Transverse colon (tissue), 4 donors: ENCODE measurements around the gene RELL1. TPM values are rescaled to one million over a fixed set of nuclear protein-coding genes. Genes with fewer than 3 reads are reported as not detected.

Source experiments
- DNase-seq: peaks from one replicate; pipeline ENCODE4 v3.0.0-alpha.2; 2019
- H3K27ac ChIP-seq, 4 donors: fragments of 200-600 bp; sonication (generic); 2 replicates each; pipeline ENCODE4 v1.5.1; 2016 to 2018; ENCODE audit warnings: inconsistent platforms in 4 of 4
- H3K27me3 ChIP-seq: fragments of 200-600 bp; sonication (generic); 2 replicates; pipeline ENCODE4 v1.5.1; 2017; ENCODE audit warnings: inconsistent platforms
- H3K36me3 ChIP-seq, 4 donors: fragments of 200-600 bp; sonication (generic); 2 replicates each; pipeline ENCODE4 v1.5.1; 2017 to 2019; ENCODE audit warnings: inconsistent platforms in 4 of 4
- H3K4me1 ChIP-seq, 4 donors: fragments of 200-600 bp; sonication (generic); 2 replicates each; pipeline ENCODE4 v1.5.1; 2017 to 2020; ENCODE audit warnings: inconsistent platforms in 4 of 4
- H3K4me3 ChIP-seq, 4 donors: fragments of 200-600 bp; sonication (generic); 1 replicate in 1 of 4; 2 replicates in 3 of 4; pipeline versions ENCODE4 v1.5.1 to v1.6.1; 2017 to 2019; ENCODE audit warnings: inconsistent platforms in 4 of 4
- H3K9me3 ChIP-seq, 2 donors: fragments of 200-600 bp; sonication (generic); 2 replicates each; pipeline ENCODE4 v1.5.1; 2017 to 2019; ENCODE audit warnings: inconsistent platforms in 2 of 2
- CTCF ChIP-seq, 5 experiments: fragments of 200-600 bp in 3 of 5; fragments of 450-650 bp in 2 of 5; sonication (generic) in 3 of 5; IDR thresholded peaks; 1 replicate in 2 of 5; 2 replicates in 3 of 5; pipeline ENCODE4 v1.5.1; 2016 to 2017; ENCODE audit warnings: antibody characterized with exemption in 5 of 5, inconsistent platforms in 3 of 5, mild to moderate bottlenecking in 2 of 5, moderate library complexity in 1 of 5
- EP300 ChIP-seq: sonication (generic); formaldehyde crosslinking; IDR thresholded peaks from one replicate; pipeline ENCODE4 v1.6.1; 2017; ENCODE audit warnings: antibody characterized with exemption, low read depth
- POLR2A ChIP-seq: fragments of 450-650 bp; IDR thresholded peaks from one replicate; pipeline ENCODE4 v1.6.1; 2016; ENCODE audit warnings: antibody characterized with exemption, mild to moderate bottlenecking, moderate library complexity
- POLR2AphosphoS5 ChIP-seq, 3 donors: sonication (generic); formaldehyde crosslinking; IDR thresholded peaks; one replicate each; pipeline ENCODE4 v1.6.1; 2016; ENCODE audit warnings: antibody characterized with exemption in 3 of 3
- WGBS, 2 donors: methylation state at CpG; one replicate each; pipeline ENCODE4 v1.1.5; 2018; ENCODE audit warnings: low coverage in 1 of 2; 5-methylcytosine and 5-hydroxymethylcytosine counted together
- in situ Hi-C, 4 donors: fragments of 200-750 bp; cut with MboI; loops; one replicate each; pipeline versions ENCODE4 v1.15.0 to v1.15.1; 2017; ENCODE audit warnings: low sequenced_read_pairs in 3 of 4, low pct_ligation_motif_present in 1 of 4, low pct_unique_long_range_greater_than_20kb in 1 of 4
- intact Hi-C: fragments of 100-400 bp; cut with DNase I; formaldehyde crosslinking; loops from one replicate; pipeline ENCODE4 v1.15.1; 2023; ENCODE audit warnings: low total_unique reads
- total RNA-seq, 4 donors: library from RNA; depleted of rRNA; stranded (reverse); fragments of >200 nt; gene quantifications; one replicate each; pipeline ENCODE4 v1.1.0, GENCODE V29; 2016

RELL1 gene
- total RNA-seq, 4 donors from 2014 or later, result 9.2 to 192 (median 107) TPM

DNA sequence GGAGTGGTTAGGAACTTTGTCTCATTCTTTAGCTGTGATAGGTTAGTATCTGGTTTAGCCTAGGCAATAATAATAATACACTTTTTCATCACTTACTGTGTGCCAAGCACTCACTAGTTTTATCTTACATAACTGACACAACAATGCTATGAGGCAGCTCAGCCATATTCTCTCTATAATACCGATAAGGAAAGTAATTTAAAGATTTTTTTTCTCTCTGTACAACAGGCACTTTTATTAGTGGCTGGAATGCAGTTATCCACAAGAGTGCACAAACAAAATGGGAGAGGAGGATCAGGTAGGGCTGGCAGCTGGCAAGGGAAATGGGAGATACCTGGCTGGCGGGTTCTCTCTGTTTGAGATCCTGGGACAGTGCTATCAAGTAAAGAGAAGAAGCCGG is 7.6 kb downstream of the RELL1 start:
- H3K27ac ChIP-seq, result no peak overlapping the region
- no peaks in the 10 kb centered on the region for H3K27me3 ChIP-seq
- peaks cover 26 to 81% (median 59%) of the 10 kb centered on the region in 4 donors for H3K4me1 ChIP-seq
- H3K9me3 ChIP-seq, result no peaks in the 10 kb centered on the region
- H3K4me3 ChIP-seq, result no peak overlapping the region
- in situ Hi-C loops (no loop called here), intact Hi-C loops (no loop called here)
- H3K36me3 ChIP-seq, result no peaks in the 10 kb centered on the region
- TF ChIP-seq POLR2AphosphoS5 (IDR thresholded peaks at IDR 0.05) (no peak), EP300 (no peak), CTCF (IDR thresholded peaks at IDR 0.05) (no peak)
- DNase-seq, result no peak
- 40 to 67% methylated on average over 3 of the region's 3 CpGs for WGBS, 2 donors

DNA sequence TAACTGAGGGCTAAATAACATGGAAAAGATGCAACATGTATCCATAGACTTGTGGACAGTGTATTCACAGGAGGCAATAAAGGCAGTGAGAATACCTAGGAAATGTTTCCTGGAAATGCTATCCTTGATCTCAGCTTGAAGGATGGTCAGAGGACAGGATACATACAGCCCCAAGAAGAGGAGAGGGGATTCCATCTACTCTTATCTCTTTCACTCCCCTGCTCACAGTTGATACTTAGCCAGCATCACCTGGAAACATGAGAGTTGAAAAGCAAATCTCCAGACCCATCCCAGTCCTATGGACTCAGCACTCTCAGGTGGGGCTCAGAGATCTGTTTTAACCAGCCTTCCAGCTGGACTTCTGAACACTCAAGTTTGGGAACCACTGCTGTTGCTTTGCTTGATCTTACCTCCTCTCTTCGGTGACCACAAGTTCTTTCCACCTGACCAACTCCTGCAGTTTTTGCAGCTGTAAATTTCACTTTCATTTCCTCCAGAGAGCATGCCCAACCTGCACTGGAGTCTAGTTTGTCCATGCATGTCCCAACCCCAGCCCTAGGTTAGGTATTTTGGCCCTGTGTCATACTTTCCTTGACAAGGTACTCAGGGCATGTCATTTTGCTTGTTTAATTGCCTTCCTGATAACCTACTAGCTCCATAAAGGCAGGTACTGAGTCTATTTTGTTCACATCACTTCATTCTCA is 10.4 kb downstream of the RELL1 start:
- WGBS, 2 donors, result 46 to 60% methylated on average over 1 of the region's 1 CpG
- TF ChIP-seq POLR2A, result no peak
- no peak for TF ChIP-seq POLR2AphosphoS5 (IDR thresholded peaks at IDR 0.05)
- no peak for TF ChIP-seq EP300
- TF ChIP-seq CTCF (IDR thresholded peaks at IDR 0.05), result no peak
- H3K27me3 ChIP-seq, result no peaks in the 10 kb centered on the region
- H3K4me3 ChIP-seq, result no peak overlapping the region
- in situ Hi-C loops (no loop called here), intact Hi-C loops (no loop called here)
- no peaks in the 10 kb centered on the region for H3K36me3 ChIP-seq
- peak; percentile 56 for DNase-seq
- H3K4me1 ChIP-seq, result peaks cover 23 to 74% (median 53%) of the 10 kb centered on the region in 4 donors
- no peaks in the 10 kb centered on the region for H3K9me3 ChIP-seq
- H3K27ac ChIP-seq, result peak overlapping the region in 3 of 4 donors; percentile 4 to 38 (median 6)

DNA sequence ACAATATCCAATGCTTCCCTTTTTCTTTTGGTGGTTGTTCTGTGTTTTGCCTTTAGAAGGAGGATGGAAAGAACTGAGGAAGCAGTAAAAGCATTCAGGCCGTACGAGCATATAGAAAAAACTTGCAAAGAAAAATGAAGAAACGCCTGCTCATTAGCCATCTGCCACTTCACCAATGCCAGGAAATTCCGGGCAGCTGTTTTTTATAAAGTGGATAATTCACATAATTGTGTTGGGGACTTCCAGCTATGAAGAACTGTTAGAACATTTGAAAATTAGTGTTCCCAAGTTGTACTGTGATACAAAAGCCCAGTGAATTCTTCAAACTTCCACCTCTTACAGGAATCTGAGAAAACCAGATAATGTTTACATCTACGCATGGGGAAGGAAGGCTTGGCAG is 11.7 kb downstream of the RELL1 start:
- Histone ChIP-seq H3K4me3 (no peak overlapping the region), H3K27me3 (no peaks in the 10 kb centered on the region), H3K36me3 (no peaks in the 10 kb centered on the region), H3K4me1 (peaks cover 23 to 75% (median 55%) of the 10 kb centered on the region in 4 donors), H3K27ac (peak overlapping the region in 1 of 4 donors; percentile 12), H3K9me3 (no peaks in the 10 kb centered on the region)
- DNase-seq, result no peak
- intact Hi-C loops, result no loop called here
- WGBS, 2 donors, result 53 to 56% methylated on average over 5 of the region's 5 CpGs
- no peak for TF ChIP-seq EP300
- TF ChIP-seq POLR2A, result no peak
- TF ChIP-seq CTCF (IDR thresholded peaks at IDR 0.05), result no peak
- TF ChIP-seq POLR2AphosphoS5 (IDR thresholded peaks at IDR 0.05), result no peak
- in situ Hi-C loops, result no loop called here

GRCh38 chr4:37673538-37674192 is 12.5 kb downstream of the RELL1 start:
- intact Hi-C loops (no loop called here), in situ Hi-C loops (no loop called here)
- DNase-seq, result no peak
- no peaks in the 10 kb centered on the region for H3K9me3 ChIP-seq
- H3K4me3 ChIP-seq, result no peak overlapping the region
- H3K4me1 ChIP-seq, result peaks cover 23 to 67% (median 48%) of the 10 kb centered on the region in 4 donors
- no peaks in the 10 kb centered on the region for H3K27me3 ChIP-seq
- WGBS, 2 donors, result 84 to 88% methylated on average over 2 to 4 of the region's 4 CpGs
- H3K36me3 ChIP-seq, result no peaks in the 10 kb centered on the region
- peak overlapping the region in 1 of 4 donors; percentile 12 for H3K27ac ChIP-seq
- TF ChIP-seq POLR2A, result no peak
- no peak for TF ChIP-seq CTCF (IDR thresholded peaks at IDR 0.05)
- no peak for TF ChIP-seq POLR2AphosphoS5 (IDR thresholded peaks at IDR 0.05)
- TF ChIP-seq EP300, result no peak
